GM13977 (cell line): ENCODE data around the gene SYT11.

Experiments
- DNase-seq: peaks from one replicate; pipeline ENCODE4 v3.0.0; 2012; ENCODE audit warnings: low spot score
- in situ Hi-C: fragments of 300-500 bp; cut with MboI; formaldehyde crosslinking; loops from one replicate; pipeline ENCODE4 v1.12.0; 2022; ENCODE audit warnings: low sequenced_read_pairs, low pct_unique_long_range_greater_than_20kb, mixed read lengths, inconsistent platforms; ENCODE audit not compliant: unreplicated experiment
- TF ChIP-seq, protein P1 (sequence below): IDR thresholded peaks from 2 replicates; pipeline ENCODE4 v1.5.1; 2012; ENCODE audit warnings: mild to moderate bottlenecking, control low read depth; ENCODE audit not compliant: insufficient read depth; ENCODE audit errors: extremely low read depth, missing control alignments

The SYT11 gene, protein sequence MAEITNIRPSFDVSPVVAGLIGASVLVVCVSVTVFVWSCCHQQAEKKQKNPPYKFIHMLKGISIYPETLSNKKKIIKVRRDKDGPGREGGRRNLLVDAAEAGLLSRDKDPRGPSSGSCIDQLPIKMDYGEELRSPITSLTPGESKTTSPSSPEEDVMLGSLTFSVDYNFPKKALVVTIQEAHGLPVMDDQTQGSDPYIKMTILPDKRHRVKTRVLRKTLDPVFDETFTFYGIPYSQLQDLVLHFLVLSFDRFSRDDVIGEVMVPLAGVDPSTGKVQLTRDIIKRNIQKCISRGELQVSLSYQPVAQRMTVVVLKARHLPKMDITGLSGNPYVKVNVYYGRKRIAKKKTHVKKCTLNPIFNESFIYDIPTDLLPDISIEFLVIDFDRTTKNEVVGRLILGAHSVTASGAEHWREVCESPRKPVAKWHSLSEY

DNA sequence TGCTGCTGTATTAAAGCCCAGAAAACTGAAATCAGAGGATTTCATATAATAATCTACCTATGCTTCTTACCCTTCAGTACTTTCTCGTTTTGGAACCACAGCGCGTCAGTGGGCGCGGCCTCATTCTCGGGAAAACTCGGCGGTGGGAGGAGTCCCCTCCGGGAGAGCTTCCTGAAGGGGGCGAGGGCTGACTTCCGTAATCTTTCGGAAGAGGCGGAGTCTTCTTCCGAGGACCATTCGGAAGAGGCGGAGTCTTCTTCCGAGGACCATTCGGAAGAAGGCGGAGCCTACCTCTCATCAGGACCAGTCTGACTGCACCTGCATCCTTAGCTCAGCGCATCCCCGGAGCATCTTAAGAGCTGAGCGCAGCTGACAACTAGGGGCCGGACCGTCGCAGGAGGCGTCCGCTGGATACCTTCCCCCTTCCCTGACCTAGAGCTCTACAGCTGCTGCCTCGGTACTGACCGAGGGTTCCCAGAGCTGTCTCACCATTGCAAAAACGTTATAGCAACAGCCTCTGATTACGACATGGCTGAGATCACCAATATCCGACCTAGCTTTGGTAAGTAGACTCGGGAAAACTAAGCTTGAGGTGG lies at the start of gene SYT11:
Gene SYT11 (plus strand): TSS at position 334 of the 596 bp plus-strand sequence. CDS start 195 bp downstream, at position 529.
- in situ Hi-C loops: no loop called here
- DNase-seq: peak; percentile 94
- TF ChIP-seq, protein P1, sequence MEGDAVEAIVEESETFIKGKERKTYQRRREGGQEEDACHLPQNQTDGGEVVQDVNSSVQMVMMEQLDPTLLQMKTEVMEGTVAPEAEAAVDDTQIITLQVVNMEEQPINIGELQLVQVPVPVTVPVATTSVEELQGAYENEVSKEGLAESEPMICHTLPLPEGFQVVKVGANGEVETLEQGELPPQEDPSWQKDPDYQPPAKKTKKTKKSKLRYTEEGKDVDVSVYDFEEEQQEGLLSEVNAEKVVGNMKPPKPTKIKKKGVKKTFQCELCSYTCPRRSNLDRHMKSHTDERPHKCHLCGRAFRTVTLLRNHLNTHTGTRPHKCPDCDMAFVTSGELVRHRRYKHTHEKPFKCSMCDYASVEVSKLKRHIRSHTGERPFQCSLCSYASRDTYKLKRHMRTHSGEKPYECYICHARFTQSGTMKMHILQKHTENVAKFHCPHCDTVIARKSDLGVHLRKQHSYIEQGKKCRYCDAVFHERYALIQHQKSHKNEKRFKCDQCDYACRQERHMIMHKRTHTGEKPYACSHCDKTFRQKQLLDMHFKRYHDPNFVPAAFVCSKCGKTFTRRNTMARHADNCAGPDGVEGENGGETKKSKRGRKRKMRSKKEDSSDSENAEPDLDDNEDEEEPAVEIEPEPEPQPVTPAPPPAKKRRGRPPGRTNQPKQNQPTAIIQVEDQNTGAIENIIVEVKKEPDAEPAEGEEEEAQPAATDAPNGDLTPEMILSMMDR: no peak

DNA sequence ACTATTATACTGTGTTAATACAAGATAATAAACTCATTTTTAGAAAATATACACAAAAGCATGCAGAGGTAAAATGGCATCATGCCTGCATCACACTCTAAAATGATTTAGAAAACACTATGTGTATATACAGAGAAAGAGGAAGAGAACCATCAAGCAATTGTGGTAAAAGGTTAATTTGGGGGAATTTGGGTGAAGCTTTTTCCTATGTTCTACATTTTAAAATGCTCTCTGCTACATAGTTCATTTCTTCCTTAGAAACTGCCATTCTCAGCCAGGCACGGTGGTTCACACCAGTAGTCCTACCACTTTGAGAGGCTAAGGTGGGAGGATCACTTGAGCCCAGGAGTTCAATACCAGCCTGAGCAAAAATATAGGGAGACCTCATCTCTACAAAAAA lies 46.5 kb upstream of the SYT11 start:
- in situ Hi-C loops: no loop called here
- TF ChIP-seq, protein P1: no peak
- no peak for DNase-seq

DNA sequence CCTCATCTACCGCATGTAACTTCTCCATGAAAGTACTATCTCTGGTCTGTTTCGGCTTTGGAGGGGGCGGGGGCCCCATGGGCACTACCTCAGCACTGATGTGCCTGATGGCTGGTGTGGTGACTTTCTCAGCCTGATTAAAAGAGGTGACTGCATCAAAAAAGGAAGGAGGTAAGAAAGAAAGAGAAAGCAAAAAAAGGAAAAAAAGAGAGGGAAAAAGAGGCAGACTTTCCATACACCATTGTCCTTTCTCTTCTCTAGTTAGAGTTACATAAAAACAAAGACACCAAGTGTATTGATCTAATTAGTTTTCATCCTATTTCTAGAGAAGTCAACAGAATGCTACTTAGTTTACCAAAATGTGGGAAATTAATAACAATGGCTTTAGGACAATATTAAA lies 45.7 kb upstream of the SYT11 start:
- no peak for DNase-seq
- TF ChIP-seq, protein P1: no peak
- in situ Hi-C loops: no loop called here

DNA sequence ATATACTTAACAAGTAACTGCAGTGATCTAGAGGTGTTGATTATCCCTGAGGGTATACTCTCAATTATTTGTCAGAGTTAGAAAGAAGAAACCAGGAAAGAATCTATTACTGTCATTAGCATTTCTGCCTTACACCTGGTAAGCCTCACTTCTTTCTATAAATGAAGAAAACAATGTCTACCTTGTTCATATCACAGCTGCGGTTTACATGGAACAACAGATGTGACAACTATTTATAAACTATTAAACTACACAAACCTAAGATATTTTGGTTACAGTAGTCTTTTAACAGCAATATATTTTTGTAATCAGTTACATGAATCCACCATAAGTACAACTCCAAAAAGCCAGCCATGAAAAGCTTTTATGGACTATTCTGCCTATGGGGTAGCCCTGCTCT lies 43.0 kb upstream of the SYT11 start:
- TF ChIP-seq, protein P1: no peak
- no peak for DNase-seq
- in situ Hi-C loops: no loop called here

DNA sequence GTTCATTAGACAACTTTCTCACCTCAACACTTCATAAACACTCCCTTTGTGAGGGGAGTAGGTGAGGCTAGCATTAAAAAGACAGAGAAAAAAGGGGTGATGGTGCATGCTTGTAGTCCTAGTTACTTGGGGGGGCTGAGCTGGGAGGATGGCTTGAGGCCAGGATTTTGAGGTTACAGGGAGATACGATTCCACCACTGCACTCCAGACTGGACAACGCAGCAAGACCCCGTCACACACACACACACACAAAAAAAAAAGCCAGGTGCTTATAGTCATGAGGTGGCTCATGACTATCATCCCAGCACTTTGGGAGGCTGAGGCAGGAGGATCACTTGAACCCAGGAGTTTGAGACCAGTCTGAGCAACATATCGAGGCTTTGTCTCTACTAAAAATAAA lies 31.9 kb upstream of the SYT11 start:
- in situ Hi-C loops: no loop called here
- TF ChIP-seq, protein P1: no peak

DNA sequence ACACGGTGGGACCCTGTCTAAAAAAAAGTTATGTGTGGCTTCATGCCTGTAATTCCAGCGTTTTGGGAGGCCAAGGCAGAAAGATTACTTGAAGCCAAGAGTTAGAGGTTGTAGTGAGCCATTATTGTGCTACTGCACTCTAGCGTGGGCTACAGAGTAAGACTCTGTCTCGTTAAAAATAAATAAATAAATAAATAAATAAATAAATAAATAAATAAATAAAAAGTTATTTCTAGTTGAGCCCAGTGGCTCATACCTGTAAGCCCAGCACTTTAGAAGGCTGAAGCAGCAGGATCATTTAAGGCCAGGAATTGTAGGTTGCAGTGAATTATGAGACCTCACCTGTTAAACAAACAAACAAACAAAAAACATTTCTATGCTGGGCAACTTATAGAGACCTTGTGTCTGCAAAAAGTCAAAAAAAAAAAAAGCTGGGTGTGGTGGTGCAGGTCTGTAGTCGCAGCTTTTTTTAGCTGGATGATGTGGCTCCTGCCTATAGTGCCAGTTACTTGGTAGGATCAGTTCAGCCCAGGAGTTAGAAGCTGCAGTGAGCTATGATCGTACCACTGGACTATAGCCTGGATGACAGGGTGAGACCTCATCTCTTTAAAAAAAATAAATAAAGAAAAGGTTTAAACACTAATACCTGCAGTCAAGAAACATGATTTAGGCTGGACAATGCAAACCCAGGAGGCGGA lies 27.9 kb upstream of the SYT11 start:
- DNase-seq: no peak
- TF ChIP-seq, protein P1: no peak
- in situ Hi-C loops: no loop called here

More for the DNA sequence above, 31.9 kb upstream of the SYT11 start:
- DNase-seq: no peak
